Astrocyte of the cerebellum (primary cell): Measurements from ENCODE around the gene MTA3.

Source experiments
- DNase-seq: peaks from one replicate; pipeline ENCODE4 v3.0.0-alpha.2; 2011; ENCODE audit warnings: low read depth
- H3K4me3 ChIP-seq: 2 replicates; pipeline ENCODE4 v1.5.1; 2011; ENCODE audit warnings: mild to moderate bottlenecking, low read depth, low read length, moderate library complexity
- in situ Hi-C: cut with HindIII; loops from 2 replicates; pipeline ENCODE4 v1.10.0; 2017; ENCODE audit warnings: low sequenced_read_pairs
- TF ChIP-seq, protein P1 (sequence below): IDR thresholded peaks from 2 replicates; pipeline ENCODE4 v1.5.1; 2012; ENCODE audit warnings: low read length, low read depth, moderate library complexity, mild to moderate bottlenecking; ENCODE audit errors: missing control alignments

MTA3 gene

GRCh38 chr2:42761554-42761953, 193.1 kb downstream of the MTA3 start:
- in situ Hi-C loops, result no loop called here
- no peak overlapping the region for H3K4me3 ChIP-seq
- DNase-seq, result no peak
- TF ChIP-seq, protein P1, sequence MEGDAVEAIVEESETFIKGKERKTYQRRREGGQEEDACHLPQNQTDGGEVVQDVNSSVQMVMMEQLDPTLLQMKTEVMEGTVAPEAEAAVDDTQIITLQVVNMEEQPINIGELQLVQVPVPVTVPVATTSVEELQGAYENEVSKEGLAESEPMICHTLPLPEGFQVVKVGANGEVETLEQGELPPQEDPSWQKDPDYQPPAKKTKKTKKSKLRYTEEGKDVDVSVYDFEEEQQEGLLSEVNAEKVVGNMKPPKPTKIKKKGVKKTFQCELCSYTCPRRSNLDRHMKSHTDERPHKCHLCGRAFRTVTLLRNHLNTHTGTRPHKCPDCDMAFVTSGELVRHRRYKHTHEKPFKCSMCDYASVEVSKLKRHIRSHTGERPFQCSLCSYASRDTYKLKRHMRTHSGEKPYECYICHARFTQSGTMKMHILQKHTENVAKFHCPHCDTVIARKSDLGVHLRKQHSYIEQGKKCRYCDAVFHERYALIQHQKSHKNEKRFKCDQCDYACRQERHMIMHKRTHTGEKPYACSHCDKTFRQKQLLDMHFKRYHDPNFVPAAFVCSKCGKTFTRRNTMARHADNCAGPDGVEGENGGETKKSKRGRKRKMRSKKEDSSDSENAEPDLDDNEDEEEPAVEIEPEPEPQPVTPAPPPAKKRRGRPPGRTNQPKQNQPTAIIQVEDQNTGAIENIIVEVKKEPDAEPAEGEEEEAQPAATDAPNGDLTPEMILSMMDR, result no peak

DNA sequence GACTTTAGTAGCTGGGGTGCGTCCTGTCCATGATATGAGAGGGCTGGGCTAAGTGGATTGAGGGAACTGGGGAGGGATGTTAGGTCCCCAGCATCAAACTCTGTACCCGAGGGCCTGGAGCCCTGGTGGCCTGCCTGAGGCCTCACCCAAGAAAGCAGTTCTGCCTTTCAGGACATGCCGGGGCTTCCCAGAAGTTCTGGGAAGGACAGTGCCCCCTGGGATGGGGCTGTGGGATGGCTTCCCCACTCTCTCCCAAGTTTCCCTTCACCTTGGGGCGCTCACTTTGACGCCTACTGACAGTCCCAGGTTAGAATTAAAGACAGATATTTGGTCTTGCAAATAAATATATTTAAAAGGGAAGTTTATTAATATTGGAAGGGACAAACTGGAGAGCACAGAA, 193.7 kb downstream of the MTA3 start:
- H3K4me3 ChIP-seq, result no peak overlapping the region
- no peak for DNase-seq
- in situ Hi-C loops, result no loop called here
- TF ChIP-seq, protein P1, result no peak

DNA sequence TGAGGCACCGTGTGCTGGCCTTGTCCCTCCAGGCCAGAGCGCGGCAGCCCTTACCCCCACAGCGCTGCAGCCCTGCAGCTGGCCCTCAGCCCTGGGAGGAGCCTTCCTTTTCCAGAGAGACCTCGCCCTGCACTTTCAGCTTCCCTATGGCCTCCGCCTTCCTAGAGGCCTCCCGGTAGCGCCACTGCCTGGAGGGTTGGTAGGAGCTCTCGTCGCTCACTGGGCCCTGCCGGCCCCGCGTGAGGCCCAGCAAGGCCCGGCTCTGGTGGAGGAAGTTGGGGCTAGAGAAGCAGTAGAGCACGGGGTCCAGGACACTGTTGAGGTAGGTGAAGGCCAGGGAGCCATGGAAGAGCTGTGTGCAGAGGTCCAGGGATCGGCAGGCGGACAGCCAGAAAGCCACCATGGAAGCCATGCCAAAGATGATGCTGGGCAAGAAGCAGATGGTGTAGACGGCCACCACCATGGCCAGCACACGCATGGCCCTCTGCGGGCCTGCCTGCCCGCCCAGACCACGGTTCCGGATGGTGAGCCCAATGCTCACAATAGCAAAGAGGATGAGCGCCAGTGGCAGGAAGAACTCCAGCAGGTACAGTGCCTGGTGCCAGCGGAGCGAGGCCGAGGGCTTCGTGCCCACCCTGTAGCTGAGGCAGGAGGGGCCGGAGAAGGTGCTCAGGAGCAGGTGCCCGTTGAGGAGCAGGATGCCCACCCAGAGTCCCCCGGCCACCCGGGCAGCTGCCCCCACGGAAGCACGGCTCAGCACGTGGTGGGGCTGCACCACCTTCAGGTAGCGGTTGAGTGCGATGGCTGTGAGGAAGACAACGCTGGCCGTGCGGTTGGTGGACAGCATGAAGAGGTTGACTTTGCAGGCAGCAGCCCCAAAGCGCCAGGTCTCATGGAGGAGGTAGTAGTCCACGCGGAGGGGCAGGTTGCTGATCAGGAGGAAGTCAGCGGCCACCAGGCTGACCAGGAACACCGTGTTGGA, 194.7 kb downstream of the MTA3 start:
- in situ Hi-C loops, result no loop called here
- no peak overlapping the region for H3K4me3 ChIP-seq
- no peak for DNase-seq
- TF ChIP-seq, protein P1, result no peak

DNA sequence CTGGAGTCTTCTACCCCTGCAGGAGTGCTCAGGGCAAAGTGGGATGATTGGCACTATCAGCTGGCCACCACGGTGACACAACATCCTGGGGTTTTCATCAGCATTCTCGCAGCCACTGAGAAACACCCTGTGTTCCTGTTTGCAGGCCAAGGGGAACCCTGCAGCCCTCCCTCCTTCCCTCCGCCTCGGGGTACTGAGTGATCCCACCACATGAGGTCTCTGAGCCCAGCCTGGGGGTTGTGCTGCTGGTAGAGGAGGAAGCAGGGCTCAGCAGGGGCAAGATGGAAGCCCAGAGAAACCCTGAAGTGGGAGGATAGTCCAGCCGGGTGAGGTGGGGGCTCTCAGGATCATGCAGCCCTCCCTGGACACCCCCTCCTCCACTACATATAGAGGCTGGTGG, 195.7 kb downstream of the MTA3 start, which contains the start of gene OXER1:
Gene OXER1, minus strand, starts transcription at position 40 of the 400 bp plus-strand sequence. CDS start 73 bp downstream, outside the sequence.
- TF ChIP-seq, protein P1, result no peak
- in situ Hi-C loops, result no loop called here
- no peak for DNase-seq
- H3K4me3 ChIP-seq, result no peak within 1 kb of the TSS

- no peak overlapping the region for H3K4me3 ChIP-seq
- in situ Hi-C loops, result no loop called here
- DNase-seq, result no peak
- TF ChIP-seq, protein P1, result no peak
Observed at GRCh38 chr2:42764901-42765300, 196.5 kb downstream of the MTA3 start.

DNA sequence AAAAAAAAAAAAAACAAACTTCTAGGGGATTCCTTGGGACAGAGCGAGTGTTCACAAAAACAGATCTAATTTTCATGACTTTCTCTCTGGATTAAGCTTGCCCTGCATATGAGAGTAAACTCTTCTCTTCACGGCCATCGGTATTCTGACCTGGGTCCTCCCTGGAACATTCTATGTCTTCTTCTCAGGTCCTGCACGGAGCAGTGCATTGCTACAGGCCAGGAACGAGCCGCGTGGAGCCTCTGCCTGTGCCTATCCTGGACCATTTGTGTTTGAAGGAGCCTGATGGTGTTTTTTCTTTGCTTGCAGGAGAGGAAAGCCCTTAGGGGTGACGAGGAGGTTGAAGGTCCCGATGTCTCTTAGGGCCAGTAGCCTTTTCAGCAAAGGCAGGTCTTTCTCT, 197.3 kb downstream of the MTA3 start:
- TF ChIP-seq, protein P1, result no peak
- in situ Hi-C loops, result no loop called here
- no peak overlapping the region for H3K4me3 ChIP-seq
- no peak for DNase-seq
